ENCODE measurements around the gene IL17A.

DNA sequence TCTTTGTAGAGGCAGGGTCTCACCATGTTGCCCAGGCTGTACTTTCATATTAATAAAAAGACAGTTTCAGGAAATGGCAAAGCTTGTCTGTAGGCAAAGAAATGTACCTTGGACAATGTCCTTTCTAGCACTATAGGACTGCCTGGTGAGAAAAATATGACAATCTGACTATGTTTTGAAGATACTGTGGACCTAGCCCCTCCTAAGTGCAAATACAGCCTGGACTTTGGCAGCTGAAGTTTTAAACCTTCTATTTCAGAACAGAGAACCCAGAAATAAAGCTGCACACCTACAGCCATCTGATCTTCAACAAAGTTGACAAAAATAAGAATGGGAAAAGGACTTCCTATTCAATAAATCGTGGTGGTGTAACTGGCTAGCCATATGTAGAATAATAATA is 18.9 kb upstream of the IL17A start:
- TF ChIP-seq, protein P1, sequence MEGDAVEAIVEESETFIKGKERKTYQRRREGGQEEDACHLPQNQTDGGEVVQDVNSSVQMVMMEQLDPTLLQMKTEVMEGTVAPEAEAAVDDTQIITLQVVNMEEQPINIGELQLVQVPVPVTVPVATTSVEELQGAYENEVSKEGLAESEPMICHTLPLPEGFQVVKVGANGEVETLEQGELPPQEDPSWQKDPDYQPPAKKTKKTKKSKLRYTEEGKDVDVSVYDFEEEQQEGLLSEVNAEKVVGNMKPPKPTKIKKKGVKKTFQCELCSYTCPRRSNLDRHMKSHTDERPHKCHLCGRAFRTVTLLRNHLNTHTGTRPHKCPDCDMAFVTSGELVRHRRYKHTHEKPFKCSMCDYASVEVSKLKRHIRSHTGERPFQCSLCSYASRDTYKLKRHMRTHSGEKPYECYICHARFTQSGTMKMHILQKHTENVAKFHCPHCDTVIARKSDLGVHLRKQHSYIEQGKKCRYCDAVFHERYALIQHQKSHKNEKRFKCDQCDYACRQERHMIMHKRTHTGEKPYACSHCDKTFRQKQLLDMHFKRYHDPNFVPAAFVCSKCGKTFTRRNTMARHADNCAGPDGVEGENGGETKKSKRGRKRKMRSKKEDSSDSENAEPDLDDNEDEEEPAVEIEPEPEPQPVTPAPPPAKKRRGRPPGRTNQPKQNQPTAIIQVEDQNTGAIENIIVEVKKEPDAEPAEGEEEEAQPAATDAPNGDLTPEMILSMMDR (IDR thresholded peaks at IDR 0.05; ENCODE audit: extremely low read depth in 1 of 2, insufficient read depth in 1 of 2, low read depth in 1 of 2, low read length in 2 of 2) = no peak
- TF ChIP-seq EZH2 (IDR thresholded peaks at IDR 0.05; ENCODE audit: borderline replicate concordance, low read depth, low read length, severe bottlenecking) (no peak), GATA2 (IDR thresholded peaks at IDR 0.05; ENCODE audit: insufficient read depth, insufficient read length, low read depth, low read length) (no peak), POLR2AphosphoS5 (IDR thresholded peaks at IDR 0.05; ENCODE audit: insufficient read depth, low read depth, low read length) (no peak), MYC (IDR thresholded peaks at IDR 0.05; ENCODE audit: low read depth, low read length) (no peak), POLR2A (IDR thresholded peaks at IDR 0.05; ENCODE audit: low read depth, low read length) (no peak), JUN (IDR thresholded peaks at IDR 0.05; ENCODE audit: borderline replicate concordance, insufficient read depth, insufficient read length, low read depth) (no peak), FOS (IDR thresholded peaks at IDR 0.05; ENCODE audit: borderline replicate concordance, insufficient read depth, low read length) (no peak)
- TF ChIP-seq, protein P2, sequence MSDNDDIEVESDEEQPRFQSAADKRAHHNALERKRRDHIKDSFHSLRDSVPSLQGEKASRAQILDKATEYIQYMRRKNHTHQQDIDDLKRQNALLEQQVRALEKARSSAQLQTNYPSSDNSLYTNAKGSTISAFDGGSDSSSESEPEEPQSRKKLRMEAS (IDR thresholded peaks at IDR 0.05; ENCODE audit: insufficient read depth, insufficient read length) = no peak

Data from endothelial cell of umbilical vein (primary cell).